ENCODE results near the gene ST3GAL6.

ST3GAL6 gene, protein sequence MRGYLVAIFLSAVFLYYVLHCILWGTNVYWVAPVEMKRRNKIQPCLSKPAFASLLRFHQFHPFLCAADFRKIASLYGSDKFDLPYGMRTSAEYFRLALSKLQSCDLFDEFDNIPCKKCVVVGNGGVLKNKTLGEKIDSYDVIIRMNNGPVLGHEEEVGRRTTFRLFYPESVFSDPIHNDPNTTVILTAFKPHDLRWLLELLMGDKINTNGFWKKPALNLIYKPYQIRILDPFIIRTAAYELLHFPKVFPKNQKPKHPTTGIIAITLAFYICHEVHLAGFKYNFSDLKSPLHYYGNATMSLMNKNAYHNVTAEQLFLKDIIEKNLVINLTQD

DNA sequence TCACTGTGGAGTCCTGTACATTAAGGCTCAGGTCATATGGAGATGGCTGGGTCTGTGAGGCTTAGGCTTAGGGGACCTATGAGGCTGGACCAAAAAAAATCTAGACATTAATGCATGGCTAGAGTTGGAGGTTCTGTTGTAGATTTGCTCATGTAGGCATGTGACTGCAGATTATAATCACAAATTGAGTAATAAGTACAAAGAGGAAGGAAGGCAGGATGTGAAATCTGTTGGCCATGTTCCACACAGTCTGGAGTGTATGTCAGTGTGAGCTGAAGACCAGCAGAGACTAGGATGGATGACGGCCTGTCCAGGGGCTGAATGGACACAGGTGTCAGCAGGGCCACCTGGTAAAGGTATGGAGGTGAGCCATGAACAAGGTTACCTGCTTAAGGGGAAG lies at the start of gene ST3GAL6:
TSS of gene ST3GAL6 (plus strand) at position 265 of the 400 bp plus-strand sequence. CDS start 5,101 bp downstream, outside the sequence.
- no peak for DNase-seq (ENCODE audit: low read depth in 3 of 3, low spot score in 1 of 3)

DNA sequence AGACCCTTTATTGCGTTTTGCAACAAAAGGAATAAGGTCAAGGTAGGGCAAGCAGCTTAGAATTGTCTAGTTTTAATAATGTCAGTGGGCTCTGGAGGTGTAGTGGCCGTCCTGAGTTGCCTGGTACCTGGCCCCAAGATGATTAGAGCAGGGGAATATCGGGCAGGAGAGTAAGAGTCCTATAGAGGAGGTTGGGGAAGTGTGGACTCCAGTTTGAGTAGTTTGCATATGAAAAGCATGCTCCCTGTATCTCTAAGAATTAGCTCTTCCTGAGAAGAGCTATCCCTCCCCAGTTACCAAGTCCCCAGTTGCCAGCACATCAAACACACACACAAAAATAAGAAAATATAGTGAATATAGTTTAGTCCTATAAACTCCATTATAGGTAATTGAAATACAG lies 49.2 kb upstream of the ST3GAL6 start:
- no peak for DNase-seq (ENCODE audit: low read depth in 3 of 3, low spot score in 1 of 3)

DNA sequence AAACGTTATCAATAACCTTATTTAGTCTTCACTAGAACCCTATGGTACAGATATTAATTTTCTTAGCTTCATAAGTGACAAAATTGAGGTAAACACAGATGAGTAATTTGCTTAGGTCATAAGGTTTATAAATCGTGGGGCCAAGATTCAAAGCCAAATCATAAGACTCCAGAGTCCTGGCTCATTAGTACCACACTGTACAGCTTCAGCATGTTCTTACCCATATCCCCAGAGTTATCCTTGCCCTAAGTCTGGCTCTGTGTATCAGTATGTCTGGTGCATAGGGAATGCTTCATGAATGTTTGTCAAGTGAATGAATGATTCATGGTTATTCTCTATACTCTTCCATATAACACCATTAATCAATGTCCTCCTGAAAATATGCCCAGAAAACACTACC lies 45.6 kb upstream of the ST3GAL6 start:
- no peak for DNase-seq (ENCODE audit: low read depth in 3 of 3, low spot score in 1 of 3)

DNA sequence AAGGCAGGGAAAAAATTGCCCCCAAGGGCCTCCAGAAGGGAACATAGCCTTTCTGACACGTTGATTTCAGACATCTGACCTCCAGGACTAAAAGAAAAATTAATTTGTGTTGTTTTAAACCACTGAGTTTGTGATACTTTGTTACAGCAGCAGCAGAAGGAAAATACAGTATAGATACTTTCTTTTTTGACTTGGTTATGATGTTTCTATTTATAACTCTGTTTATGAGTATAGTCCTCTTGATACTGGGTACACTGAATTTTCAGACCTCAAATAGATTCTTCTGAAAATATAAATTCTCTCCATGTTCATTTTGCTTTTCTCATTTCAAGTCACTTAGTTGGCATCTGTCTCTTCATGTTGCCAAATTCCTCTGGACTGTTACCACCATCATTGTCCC lies 44.4 kb upstream of the ST3GAL6 start:
- no peak for DNase-seq (ENCODE audit: low read depth in 3 of 3, low spot score in 1 of 3)

DNA sequence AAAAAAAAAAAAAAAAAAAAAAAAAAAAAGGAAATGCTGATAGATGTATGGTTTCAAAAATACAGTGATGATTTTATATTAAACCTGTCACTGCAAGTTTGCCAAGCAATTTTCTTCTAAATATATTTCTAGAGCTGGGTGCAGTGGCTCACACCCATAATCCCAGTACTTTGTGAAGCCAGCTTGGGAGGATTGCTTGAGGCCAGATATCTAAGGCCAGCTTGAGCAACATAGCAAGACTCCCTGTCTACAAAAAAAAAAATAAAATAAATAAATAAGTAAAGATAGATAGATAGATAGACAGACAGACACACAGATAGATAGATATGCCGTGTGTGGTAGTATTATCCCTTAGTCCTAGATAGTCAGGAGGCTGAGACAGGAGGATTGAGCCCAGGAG lies 41.4 kb upstream of the ST3GAL6 start:
- no peak for DNase-seq (ENCODE audit: low read depth in 3 of 3, low spot score in 1 of 3)

DNA sequence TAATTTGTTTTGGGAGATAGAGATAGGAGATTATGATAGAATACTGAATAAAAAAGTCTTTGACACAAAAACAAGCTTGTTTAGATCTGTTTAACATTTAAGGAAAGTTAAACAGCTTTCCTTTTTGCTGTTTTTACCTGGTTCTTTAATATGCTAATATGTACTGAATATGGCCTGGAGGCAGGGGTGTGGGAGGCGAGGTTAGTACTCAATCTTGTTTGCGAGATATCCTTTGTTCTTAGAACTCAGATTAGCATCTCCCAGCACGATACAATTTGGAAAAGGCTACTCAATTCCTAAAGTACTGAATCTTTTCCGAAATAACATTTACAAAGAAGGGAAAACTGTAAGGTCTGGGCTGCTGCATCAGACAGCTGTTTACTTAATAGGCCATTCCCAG lies 40.8 kb upstream of the ST3GAL6 start:
- DNase-seq (ENCODE audit: low read depth in 3 of 3, low spot score in 1 of 3) = no peak

DNA sequence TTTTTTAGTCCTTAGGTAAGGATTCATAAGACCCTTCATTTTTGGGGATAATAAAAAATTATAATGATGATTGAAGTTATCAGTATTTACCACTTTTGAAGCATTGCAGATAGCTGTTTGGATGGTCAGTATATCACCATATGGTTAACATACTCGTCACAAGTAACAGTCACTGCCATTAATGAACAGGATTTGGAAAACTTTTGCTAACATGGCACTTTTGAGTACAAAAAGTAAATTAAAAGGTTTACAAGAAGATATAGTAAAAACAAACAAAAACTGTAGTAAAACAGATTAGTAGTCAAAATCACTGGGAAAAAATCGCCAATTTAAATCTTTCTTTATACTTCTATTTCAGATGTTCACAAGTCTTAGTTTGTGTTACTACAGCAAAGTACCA lies 37.8 kb upstream of the ST3GAL6 start:
- no peak for DNase-seq (ENCODE audit: low read depth in 3 of 3, low spot score in 1 of 3)

DNA sequence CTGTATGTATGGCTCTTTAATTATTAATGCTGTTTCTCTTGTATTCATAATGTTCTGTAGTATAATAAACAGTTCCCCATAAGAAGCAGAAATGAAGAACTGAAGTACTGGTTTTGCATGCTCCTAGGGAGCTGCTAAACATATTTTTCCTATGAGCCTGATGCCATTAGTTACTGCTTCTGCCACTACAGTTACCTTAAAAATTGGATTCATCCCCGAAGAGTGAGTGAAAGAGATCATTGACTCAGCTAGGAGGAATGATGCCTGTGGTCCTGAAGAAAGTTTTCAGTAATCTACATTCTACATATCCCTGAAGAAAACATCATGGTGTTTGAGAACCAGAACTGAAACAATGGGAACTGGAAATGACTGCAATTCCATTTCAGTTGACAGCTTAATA lies 37.1 kb upstream of the ST3GAL6 start:
- DNase-seq (ENCODE audit: low read depth in 3 of 3, low spot score in 1 of 3) = no peak

DNA sequence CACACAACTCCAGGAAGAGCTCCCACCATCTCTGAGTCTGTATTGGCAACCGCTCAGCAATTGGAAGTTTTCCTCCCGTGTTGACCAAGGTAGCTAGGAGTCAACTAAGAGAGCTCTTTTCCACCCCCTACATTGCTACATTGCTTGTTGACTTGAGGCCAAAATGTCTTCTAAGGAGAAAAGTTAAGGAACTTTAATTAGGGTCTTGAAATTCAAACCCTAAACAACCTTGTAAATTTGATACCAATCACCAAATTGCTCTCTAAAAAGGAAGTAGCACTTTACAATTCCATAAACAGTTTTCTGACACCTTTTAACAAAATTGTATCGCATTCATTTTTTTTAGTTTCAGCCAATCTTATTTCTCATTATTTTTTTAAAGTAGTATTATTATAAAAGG lies 35.5 kb upstream of the ST3GAL6 start:
- DNase-seq (ENCODE audit: low read depth in 3 of 3, low spot score in 1 of 3) = no peak

DNA sequence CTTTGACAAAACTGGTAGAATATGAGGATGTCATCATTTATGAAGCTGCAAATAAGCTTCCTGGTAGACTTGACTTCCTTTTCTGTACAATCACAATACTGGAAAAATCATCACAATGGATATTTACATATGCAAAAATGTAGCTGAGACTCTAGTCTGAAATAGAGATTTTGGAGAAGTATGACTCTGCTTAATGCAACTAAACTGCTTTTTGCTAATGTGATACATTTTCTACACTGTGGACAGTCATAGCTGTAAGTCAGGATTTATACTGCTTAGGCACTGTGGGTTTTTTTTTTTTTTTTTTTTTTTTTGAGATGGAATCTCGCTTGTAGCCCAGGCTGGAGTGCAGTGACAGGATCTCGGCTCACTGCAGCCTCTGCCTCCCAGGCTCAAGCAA lies 34.5 kb upstream of the ST3GAL6 start:
- DNase-seq (ENCODE audit: low read depth in 3 of 3, low spot score in 1 of 3) = no peak

DNA sequence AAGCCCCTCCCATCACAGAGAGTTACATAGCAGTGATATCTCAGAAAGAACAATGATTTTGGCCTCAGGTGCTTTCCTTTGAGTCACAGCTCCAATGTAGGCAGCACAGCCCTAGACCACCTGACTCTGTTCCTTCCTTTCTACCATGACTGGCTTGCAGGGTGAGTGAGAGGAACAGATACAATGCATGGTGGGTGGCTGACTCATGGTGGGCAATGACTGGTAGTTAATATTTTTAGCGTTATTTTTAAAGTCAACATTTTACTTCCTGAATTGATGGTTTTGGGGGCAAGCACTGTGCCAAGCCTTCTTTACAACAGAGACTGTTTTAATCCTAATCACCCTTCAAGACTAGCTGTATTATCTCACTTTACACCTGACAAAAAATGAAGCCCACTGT lies 32.8 kb upstream of the ST3GAL6 start:
- DNase-seq (ENCODE audit: low read depth in 3 of 3, low spot score in 1 of 3) = no peak

DNA sequence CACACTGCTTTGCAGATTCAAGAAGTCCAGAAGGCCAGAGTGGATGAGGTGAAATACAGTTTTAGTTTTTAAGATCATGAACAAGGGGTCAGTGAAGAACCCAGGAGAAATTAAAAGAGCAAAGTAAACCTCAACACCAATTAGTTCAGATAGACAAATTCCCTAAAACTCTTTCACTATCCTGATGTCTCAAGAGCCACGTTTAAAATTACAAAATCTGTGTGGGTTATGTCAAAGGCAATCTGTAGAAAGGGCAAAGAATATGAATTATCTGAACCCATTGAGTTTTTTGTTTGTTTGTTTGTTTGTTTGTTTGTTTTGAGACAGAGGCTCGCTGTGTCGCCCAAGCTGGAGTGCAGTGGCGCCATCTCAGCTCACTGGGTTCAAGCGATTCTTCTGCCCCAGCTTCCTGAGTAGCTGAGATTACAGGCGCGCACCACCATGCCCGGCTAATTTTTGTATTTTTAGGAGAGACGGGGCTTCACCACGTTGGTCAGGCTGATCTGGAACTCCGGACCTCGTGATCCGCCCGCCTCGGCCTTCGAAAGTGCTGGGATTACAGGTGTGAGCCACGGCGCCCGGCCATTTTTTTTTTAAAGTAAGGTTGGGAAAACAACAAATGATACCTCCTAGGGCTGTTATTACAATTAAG lies 32.1 kb upstream of the ST3GAL6 start:
- DNase-seq (ENCODE audit: low read depth in 3 of 3, low spot score in 1 of 3) = no peak

DNA sequence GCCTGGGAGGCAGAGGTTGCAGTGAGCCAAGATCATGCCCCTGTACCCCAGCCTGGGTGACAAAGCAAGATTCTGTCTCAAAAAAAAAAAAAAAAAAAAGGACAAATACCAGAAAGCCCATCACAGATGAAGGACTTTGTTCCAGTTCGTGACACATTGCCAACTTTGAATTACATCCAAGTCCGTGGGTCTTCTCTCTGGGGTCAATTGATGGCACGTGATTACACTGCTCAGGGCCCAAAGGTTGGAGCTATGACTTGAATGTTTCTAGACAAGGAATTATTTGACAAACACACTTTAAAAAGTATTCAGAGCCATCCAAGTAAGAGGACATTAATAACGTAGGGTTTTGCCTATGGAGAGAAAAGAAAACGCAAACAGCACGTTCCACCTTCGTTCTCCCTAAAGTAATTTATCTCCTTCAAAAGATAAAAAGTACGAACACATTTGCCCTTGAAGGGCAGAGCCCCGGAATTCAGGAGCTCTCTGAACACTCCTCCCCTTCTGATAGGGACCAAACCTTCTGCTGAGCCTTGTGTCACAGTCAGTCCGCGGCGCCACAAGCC lies 31.3 kb upstream of the ST3GAL6 start:
- no peak for DNase-seq (ENCODE audit: low read depth in 3 of 3, low spot score in 1 of 3)

DNA sequence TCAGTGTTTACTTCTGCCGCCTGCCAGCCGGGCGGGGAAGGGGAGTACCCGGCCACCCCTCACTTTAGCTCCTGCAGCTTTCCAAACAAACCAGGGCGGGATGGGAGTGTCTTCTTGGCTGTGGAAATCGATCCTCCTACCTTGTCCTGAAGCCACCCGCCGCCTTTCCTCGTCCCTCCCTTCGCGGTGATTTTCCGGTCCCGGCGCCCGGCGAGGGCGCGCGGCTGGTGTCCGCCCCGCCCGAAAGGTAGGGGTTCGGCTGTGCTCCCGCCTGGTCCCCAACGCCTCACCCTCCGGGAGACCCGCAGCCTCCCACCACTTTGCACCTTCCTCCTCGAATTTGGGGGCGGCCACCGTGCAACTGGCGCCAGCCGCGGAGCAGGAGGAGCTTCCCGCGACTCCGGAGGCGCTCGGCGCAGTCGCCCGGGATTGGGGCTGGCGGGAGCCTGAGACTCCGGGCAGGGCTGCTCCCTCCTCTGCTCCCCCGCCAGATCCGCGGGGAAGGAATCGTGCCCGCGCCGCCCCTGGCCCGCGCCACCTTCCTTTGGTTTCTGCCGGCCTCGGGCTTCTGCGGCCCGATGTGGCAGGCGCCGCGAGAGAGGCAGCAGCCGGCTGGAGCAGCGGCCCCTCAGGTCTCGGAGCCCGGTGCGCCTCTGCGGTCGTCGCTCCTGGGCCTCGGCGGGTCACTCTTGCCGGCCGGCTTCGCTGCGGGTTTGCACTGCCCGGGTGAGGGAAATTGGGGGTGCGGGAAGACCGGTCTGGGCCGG lies 30.7 kb upstream of the ST3GAL6 start:
- DNase-seq (ENCODE audit: low read depth in 3 of 3, low spot score in 1 of 3) = no peak

DNA sequence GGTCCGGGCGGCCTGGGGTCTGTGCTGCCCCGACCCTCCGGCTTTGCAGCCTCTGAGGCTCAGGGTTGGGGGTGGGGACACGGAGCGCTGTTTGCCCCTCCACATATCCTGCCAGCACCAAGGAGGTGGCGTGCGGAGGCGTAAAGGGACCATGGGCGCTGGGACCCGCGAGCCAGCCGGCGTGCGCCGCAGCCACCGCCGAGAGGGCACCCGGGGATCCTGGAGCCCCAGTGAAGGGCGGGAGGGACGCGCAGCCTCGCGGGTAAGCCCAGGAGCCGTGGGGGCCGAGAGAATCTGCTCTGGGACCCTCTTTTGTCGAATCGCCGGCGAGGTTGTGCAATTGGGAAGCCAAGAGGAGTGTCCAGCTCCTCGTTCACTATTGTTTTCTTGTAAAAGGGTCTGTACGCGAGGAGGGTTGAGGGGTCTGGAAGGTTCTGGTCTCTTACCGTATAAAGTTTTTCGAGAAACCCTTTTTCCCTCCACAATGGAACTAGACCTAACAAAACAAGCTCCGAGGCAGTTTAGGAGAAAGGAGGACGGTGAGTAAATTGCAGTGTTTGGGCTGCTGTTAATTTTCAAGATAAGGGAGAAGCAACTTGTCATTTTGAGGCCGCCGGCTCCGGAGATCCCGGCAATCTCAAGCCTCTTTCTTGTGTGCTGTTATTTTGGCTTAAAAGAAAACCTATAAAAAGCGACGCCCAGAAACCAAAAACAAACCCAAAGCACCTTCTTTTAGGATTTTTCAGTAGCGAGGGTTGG lies 29.9 kb upstream of the ST3GAL6 start:
- DNase-seq (ENCODE audit: low read depth in 3 of 3, low spot score in 1 of 3) = no peak

DNA sequence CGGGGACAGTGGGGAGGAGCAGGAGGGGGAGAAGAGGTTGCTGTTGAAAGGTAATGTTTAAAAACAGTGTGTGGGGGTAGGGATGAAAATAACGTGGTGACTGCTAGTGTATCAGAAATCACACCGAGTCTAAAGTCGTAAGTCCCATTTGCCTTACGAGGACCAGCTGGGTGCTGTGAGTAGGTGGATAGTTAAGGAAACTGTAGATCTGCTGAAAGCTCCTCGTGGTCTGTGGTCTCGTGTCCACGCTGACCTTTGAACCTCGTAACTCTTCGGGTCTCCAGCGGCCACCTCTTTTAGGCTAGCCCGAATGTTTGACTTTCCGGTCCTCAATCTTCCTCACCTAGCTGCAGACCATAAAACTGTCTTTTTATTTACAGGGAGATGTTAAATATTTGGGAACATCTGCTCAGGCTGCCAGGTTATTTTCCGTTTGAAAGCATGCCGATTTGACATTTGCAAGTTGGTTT lies 29.3 kb upstream of the ST3GAL6 start:
- no peak for DNase-seq (ENCODE audit: low read depth in 3 of 3, low spot score in 1 of 3)

DNA sequence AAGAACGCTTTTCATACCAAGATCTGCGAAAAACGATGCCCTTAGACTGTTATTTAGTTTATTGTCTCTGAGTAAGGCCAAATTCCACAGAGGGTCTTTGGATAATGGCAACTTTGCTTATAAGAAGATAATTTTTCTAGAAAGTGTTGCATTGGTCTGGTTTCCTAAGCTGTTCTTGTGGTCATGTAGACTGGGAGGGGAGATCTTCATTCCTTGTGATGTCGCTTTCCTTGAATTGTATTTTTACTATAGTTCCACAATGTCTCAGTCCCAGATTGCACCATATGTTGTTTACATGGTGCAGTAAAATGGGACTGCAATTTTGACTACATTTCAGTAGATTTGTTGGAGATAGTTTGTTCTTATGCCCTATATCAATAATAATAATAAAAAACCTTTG lies 28.8 kb upstream of the ST3GAL6 start:
- DNase-seq (ENCODE audit: low read depth in 3 of 3, low spot score in 1 of 3) = no peak

DNA sequence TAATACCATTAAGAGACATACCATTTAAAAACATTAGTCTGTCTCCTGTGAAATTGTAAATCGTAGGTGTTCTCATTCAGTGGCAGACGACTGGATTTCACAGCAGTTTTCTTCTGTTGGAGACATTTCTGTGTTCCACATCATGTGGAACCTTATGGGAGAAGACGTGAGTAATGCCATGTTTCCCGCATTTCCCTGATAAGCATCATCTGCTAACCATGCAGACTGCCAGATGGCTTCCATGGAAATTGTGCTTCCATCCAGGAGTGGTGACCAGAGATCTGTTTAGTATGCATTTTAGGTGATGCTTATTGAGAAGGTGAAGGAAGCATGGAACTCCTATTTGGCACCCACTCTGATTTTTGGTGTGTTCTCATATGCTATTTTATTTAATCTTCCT lies 28.4 kb upstream of the ST3GAL6 start:
- no peak for DNase-seq (ENCODE audit: low read depth in 3 of 3, low spot score in 1 of 3)

DNA sequence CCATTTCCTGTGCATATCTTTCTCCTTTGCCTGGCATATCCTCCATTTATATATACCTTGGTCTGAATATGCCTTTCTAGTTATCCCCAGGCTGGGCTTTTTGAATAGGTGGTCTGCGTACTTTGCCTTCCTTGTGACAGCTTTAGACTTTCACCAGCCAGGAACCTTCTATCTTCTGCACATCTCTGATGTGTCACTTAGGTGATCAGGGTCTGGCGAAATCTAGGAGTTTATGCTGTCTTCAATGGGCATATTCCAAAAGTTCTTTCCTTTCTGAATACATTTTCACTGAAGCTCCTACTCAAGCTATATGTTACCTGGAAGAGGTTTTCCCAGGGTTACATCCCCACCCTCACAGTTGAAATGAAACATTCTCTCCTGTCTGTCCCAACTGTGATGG lies 27.8 kb upstream of the ST3GAL6 start:
- no peak for DNase-seq (ENCODE audit: low read depth in 3 of 3, low spot score in 1 of 3)

DNA sequence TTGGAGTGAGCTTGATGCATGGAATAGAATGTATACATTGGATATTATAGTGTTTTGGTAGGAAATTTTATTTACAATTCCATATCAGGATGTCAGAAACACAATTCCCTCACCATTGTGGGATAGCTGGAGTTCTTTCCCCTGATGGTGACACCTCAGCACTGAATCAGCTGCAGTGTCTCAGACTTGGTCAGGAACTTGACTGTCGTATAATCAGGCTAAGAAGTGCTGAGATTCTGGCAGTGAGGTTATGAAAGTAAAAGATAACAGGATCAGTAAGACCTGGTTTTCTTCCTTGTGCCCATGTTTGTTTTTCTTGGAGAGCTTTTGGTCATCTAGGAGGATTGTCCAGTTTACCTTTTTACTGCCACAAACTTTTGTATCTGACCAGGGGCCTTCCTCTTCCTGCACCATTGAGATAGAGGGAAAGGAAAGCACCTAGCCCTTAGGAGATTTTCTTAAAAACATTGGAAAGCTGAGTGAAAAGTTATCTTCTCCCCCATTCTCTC lies 27.3 kb upstream of the ST3GAL6 start:
- DNase-seq (ENCODE audit: low read depth in 3 of 3, low spot score in 1 of 3) = no peak

DNA sequence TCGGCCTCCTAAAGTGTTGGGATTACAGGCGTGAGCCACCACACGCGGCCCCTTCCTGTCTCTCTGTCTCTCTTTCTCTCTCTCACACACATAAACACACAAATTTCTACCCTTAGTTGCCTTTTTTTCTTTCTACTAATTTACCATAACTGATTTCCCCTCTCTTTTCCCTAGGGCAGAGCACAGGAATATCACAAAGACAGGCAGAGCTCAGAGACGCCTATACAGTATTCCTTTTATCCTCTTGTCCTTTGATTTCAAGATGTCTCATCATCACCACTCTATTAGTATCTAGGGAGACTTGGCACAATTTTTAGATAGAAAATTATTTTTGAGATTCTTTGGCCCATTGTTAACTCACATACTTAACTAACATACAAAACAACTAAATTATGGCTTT lies 25.8 kb upstream of the ST3GAL6 start:
- DNase-seq (ENCODE audit: low read depth in 3 of 3, low spot score in 1 of 3) = no peak
